Muscle layer of duodenum (tissue), 2 donors: ENCODE measurements around the gene PLCB3.

ENCODE experiments used
- H3K27ac ChIP-seq: one replicate; pipeline ENCODE4 v1.7.0; 2013; ENCODE audit warnings: mild to moderate bottlenecking, low read length
- H3K27me3 ChIP-seq: one replicate; pipeline ENCODE4 v1.7.0; 2013; ENCODE audit warnings: low read depth, mild to moderate bottlenecking, control low read depth, low read length
- H3K36me3 ChIP-seq, 2 donors: one replicate each; pipeline ENCODE4 v1.7.0; 2013; ENCODE audit warnings: low read length in 2 of 2, control low read depth in 1 of 2, mild to moderate bottlenecking in 1 of 2; ENCODE audit not compliant: insufficient read depth in 2 of 2, control insufficient read depth in 1 of 2
- H3K4me1 ChIP-seq, 2 donors: one replicate each; pipeline ENCODE4 v1.7.0; 2013; ENCODE audit warnings: low read length in 2 of 2, mild to moderate bottlenecking in 2 of 2, control low read depth in 1 of 2, moderate library complexity in 1 of 2; ENCODE audit not compliant: insufficient read depth in 2 of 2, control insufficient read depth in 1 of 2
- H3K4me3 ChIP-seq, 2 donors: one replicate each; pipeline ENCODE4 v1.7.0; 2013; ENCODE audit warnings: low read length in 2 of 2, low read depth in 1 of 2, mild to moderate bottlenecking in 1 of 2
- H3K9me3 ChIP-seq, 2 donors: one replicate each; pipeline ENCODE4 v1.7.0; 2013; ENCODE audit warnings: low read length in 2 of 2, control low read depth in 1 of 2, mild to moderate bottlenecking in 1 of 2; ENCODE audit not compliant: control insufficient read depth in 1 of 2
- donor health status: healthy.

Gene PLCB3

DNA sequence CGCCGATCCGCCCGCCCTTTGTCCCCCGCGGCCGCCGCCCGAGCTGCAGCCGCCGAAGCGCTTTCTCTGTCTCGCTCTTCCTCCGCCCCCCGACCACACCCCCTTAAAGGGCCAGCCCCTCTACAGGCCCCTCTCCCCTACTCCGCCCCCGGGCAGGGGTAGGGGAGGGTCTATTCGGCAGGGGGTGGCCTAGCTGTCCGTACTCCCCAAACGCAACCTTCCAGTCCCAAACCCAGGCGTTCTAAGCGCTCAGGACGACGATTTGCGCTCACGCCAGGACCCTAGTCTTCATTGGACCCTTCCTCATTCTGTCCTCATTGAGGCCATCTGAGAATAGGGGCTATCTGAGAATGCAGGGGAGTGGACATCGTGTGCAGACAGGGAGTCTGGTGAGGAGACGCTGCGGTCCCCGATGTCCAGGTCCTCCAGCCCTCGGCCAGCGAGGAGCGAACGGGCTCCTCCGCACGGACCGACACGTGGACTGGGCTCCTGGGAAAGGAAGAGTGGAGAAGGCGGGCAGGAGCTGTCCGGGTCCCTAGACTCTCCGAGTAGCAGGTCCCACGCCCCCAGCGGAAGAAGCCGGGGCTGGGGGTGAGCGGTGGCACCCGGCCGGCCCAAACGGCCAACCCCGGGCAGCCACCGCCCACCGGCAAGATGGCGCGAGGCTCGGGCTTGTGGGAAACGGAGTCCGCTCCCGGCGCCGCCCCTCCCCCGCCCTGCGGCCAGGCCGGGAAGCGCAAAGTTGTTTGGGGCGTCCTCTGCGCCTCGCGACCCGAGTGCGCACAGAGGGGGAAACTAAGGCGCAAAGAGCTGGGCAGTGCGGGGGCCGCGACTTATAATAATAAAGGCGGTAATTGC, 4.2 kb upstream of the PLCB3 start, which contains the start of gene PPP1R14B:
TSS of gene PPP1R14B (minus strand) at position 73 of the 858 bp plus-strand sequence. CDS start 270 bp downstream, outside the sequence.
- H3K27ac ChIP-seq = peak within 1 kb of the TSS; percentile 92
- H3K36me3 ChIP-seq = no peaks in the 10 kb centered on the region
- peaks cover 8 to 50% of the 10 kb centered on the region in 2 donors for H3K4me1 ChIP-seq
- peak within 1 kb of the TSS; percentile 91 to 98 for H3K4me3 ChIP-seq
- H3K27me3 ChIP-seq = no peaks in the 10 kb centered on the region
- no peaks in the 10 kb centered on the region for H3K9me3 ChIP-seq

DNA sequence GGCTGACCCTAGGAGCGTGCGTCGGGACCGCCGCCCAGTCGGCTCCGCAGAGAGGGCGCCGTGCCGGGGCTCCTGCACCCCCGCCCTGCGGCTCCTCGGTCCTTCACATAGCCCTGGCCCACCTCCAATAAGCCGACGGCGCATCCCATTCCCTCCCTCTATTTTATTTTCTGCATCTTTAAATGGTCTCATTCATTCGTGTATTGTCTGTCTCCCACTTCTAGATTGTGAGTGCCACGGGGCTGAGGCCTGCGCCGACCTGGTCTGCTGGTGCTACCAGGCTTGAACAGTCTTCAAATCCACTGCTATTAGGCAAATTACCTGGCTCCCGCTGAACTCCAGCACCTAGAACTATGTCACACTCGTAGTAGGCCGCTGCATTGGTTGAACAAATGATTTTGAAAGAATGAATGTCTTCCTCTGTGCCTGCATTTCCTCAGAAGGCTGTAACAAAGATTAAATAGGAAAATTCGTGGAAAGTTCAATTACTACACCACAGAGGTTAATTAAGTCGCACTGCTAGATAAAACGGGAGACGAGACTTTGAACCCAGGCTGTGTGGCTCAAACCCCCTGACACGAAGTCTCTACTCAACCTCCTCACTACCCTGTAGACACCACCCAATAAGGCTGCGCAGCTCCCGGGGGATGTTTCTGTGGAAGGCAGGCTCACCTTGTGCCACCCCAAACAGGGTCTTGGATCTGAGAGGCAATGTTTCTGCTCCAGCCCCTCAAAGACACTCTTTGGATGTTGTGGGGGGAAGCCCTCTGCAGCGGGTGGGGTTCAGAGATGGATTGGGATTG, 3.4 kb upstream of the PLCB3 start:
- Histone ChIP-seq H3K27me3 (no peaks in the 10 kb centered on the region), H3K36me3 (no peaks in the 10 kb centered on the region), H3K9me3 (no peaks in the 10 kb centered on the region), H3K27ac (no peak overlapping the region), H3K4me3 (peak overlapping the region; percentile 91 to 98), H3K4me1 (peaks cover 3 to 50% of the 10 kb centered on the region in 2 donors)

DNA sequence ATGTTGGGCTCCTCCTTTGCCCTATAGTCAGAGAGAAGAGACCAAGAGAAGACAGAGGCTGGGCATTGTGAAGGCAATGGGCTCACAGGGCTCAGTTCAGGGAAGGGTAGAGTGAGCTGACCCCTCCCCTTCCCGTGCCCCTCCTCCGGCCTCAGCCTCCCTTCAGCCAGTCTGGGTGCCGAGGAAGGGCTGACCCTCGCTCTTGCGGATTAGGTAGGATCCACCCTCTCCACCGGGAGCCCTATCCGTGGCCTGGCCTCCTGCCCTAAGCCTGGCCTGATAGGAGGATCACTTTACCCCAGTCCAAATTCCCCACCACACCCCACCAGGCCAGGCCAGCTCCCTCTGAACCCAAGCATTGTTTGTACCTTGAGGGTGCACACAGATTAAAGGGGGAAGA, 2.8 kb upstream of the PLCB3 start:
- H3K36me3 ChIP-seq = no peaks in the 10 kb centered on the region
- no peaks in the 10 kb centered on the region for H3K9me3 ChIP-seq
- no peak overlapping the region for H3K4me3 ChIP-seq
- H3K4me1 ChIP-seq = peaks cover 3 to 49% of the 10 kb centered on the region in 2 donors
- H3K27me3 ChIP-seq = no peaks in the 10 kb centered on the region
- H3K27ac ChIP-seq = no peak overlapping the region

DNA sequence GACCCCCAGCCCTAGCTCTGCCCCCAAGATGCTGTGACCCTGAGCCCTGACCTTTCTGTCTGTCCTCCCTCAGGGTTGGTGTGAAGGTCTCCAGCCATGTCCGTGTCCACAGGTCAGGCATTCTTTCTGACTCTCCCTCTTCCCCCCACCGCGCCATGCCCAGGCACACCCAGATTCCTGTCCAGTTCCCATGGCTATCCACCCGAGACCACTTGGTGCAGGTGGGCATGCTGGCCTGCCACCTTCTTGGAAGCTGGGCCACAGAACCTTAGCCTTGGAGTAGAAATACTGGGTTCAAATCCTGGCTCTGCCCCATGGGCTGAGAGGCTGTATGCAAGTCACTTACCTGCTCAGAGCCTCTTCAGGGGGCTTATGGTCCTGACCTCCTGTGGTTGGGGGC, 2.3 kb upstream of the PLCB3 start:
- Histone ChIP-seq H3K36me3 (no peaks in the 10 kb centered on the region), H3K27me3 (no peaks in the 10 kb centered on the region), H3K9me3 (no peaks in the 10 kb centered on the region), H3K4me1 (peaks cover 3 to 54% of the 10 kb centered on the region in 2 donors), H3K4me3 (no peak overlapping the region), H3K27ac (no peak overlapping the region)

DNA sequence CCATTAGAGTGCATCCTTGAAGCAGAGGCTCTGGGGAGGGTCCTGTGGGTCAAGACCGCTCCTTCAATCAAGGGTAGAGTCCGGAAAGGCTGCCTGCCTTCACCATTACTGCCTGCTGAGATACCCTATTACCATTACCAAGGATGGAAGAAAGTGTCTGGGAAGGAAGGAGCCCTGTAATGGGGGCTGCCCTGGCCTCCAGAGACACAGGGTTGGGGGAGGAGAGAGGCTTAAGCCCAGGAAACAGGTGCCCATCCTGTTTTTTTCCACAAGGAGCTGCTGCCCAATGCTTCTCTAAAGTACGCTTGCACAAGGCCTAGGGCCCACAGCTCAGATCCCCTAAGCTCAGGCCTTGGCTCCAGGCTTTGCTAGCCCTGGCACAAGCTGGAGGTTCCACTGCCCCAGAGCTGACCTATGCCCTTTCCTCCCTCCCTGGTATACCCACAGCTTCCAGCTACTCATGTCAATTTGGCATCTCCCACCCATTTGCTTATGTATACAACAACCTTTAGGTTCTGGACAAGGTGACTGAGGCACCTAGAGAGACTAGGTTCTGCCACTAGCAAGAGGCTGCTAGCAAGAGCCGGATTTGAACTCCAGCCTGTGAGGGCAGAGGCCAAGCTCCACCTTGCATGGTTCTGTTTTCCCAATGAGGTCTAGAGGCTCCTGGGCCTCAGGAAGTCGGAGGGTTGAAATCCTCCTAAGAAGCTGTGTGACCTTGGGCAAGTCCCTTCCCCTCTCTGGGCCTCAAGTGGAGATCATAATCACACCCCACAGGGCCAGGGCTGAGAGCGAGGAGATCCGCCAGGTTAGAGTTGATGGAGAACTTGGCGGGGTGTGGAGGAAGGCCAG, 1.5 kb upstream of the PLCB3 start:
- Histone ChIP-seq H3K9me3 (no peaks in the 10 kb centered on the region), H3K36me3 (peaks cover 4 to 5% of the 10 kb centered on the region in 2 donors), H3K27me3 (no peaks in the 10 kb centered on the region), H3K27ac (no peak overlapping the region), H3K4me1 (peaks cover 3 to 53% of the 10 kb centered on the region in 2 donors), H3K4me3 (no peak overlapping the region)

DNA sequence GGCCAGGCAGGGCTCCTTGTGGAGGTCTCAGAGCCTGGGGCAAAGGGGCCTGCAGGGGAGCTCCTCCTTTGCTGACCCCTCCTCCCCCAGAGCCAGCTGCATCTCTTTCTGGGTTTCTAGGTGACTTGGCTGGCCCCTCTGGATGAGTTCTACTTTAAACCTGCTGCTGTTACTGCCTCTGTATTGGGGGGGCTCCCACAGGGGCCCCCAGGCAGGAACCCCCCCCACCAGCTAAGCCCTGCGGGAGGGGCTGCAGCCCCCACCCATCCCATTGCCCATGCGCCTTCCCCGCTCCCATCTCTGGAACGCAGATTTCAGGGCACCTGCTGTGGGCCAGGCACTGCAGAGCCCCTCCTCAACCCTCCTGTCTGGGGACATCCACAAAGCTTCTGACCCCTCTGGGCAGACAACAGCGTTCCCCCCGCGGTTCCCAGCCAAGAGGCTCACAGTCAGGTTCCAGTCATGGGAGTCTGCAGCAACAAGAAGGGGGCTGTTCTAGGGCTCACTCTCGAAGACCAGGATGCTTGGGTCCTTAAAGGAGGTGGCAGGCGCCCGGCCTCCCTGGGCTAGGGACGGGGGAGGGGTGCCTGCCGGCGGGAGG, 815 bp upstream of the PLCB3 start:
- Histone ChIP-seq H3K4me3 (peak overlapping the region; percentile 53 to 65), H3K36me3 (peaks cover 7 to 10% of the 10 kb centered on the region in 2 donors), H3K27me3 (no peaks in the 10 kb centered on the region), H3K4me1 (peaks cover 3 to 45% of the 10 kb centered on the region in 2 donors), H3K9me3 (no peaks in the 10 kb centered on the region), H3K27ac (no peak overlapping the region)

DNA sequence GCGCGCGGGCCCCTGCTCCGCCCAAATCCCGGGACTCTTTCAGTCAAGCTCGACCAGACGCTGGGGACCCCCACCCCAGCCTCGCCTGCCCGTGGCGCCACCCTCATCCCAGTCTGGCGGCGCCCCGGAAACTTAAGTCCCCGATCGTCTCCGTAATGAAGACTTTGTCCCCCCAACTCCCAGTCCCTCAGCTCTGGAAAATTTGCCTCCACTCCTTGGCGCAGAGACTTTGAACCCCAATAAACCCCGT, 348 bp downstream of the PLCB3 start:
- Histone ChIP-seq H3K9me3 (no peaks in the 10 kb centered on the region), H3K4me3 (peak overlapping the region; percentile 67 to 79), H3K36me3 (peaks cover 12 to 19% of the 10 kb centered on the region in 2 donors), H3K27ac (peak overlapping the region; percentile 63), H3K4me1 (peaks cover 3 to 38% of the 10 kb centered on the region in 2 donors), H3K27me3 (no peaks in the 10 kb centered on the region)

DNA sequence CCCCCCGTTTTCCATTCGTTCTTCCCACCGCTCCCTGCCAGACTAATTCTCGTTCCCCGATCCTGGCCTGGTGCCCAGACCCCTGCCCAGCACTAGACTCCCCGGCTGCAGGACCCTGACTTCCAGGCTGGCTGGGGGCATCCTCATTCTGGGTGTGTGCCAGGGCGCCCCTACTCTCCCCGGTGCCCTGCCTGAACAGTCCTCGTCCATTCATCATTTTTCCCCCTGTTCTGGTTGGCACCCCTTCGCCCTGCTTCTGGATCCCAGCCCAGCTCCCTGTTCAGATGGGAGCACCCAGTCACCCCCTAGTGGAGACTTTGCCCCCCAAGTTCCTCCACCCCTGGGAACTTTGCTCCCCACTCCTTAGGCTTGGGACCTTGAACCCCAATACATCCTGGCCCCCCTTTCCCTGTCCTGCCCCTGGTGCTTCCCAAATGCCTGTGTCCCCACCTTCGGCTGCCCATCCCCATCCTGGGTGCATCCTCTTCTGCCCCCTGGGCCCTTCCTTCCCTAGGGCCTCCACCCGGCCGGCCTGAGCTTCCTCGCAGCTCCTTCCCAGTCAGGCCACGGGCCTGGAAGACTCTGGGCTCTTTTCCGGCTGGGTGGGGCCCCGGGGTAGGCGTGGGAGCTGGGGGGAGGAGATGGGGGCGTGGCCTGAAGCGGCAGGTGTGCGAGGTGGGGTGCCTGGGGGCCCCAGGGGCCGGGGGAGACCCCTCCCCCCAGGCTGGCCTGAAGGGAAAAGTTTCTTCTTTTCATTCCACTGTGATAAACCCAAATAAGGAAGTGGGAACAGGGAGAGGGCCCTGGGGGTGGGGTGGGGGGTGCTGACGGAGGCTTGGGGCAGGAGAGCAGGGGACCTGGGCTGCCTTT, 908 bp downstream of the PLCB3 start:
- peaks cover 12 to 20% of the 10 kb centered on the region in 2 donors for H3K36me3 ChIP-seq
- peaks cover 3 to 34% of the 10 kb centered on the region in 2 donors for H3K4me1 ChIP-seq
- peak overlapping the region; percentile 67 to 79 for H3K4me3 ChIP-seq
- no peaks in the 10 kb centered on the region for H3K27me3 ChIP-seq
- H3K9me3 ChIP-seq = no peaks in the 10 kb centered on the region
- peak overlapping the region; percentile 63 for H3K27ac ChIP-seq

DNA sequence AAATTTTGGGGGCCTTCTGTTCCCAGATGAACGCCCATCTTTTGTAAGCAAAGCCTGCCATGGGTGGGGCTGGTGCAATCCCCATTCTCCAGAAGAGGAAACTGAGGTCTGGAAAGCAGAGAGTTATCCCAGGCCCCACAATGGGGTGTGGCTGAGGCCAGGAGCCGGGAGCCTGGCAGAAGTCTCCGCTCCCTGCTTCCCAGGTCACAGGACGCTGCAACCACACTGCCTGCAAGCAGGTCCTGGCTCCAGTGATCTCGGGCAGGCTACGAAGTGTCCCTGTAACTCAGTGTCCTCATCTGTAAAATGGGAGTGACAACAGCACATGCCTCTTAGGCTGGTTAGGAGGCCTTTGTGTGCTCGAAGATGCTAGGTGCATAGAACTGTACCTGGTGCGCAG, 1.7 kb downstream of the PLCB3 start:
- H3K4me3 ChIP-seq = peak overlapping the region; percentile 67 to 79
- no peaks in the 10 kb centered on the region for H3K27me3 ChIP-seq
- peaks cover 3 to 28% of the 10 kb centered on the region in 2 donors for H3K4me1 ChIP-seq
- H3K9me3 ChIP-seq = no peaks in the 10 kb centered on the region
- H3K27ac ChIP-seq = peak overlapping the region; percentile 51
- H3K36me3 ChIP-seq = peaks cover 12 to 21% of the 10 kb centered on the region in 2 donors

DNA sequence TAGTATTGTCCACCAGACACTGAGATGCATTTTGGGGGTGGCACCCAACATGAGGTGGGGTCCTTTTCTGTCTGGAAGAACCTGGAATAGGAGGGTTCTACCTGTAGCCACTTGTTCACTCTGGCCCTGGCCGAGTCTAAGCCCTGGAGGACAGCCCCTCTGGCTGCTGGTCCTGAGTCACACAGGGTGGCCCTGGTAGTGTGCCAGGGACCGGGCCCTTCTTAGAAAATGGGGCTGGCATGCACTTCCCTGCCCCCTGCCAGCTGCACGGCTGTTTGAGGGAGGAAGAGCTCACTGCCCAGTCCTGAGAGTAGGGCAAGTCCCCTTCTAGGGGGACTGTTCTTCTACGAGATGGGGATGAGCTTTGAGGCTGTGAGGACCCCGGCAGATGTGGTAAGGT, 2.2 kb downstream of the PLCB3 start:
- Histone ChIP-seq H3K36me3 (peaks cover 13 to 25% of the 10 kb centered on the region in 2 donors), H3K4me3 (peak overlapping the region in 1 of 2 donors; percentile 79)

More for the DNA sequence above, 2.2 kb downstream of the PLCB3 start:
- H3K4me1 ChIP-seq = peaks cover 3 to 28% of the 10 kb centered on the region in 2 donors
- H3K27me3 ChIP-seq = no peaks in the 10 kb centered on the region
- H3K27ac ChIP-seq = no peak overlapping the region
- no peaks in the 10 kb centered on the region for H3K9me3 ChIP-seq
